Astrocyte of the cerebellum (primary cell): Measurements from ENCODE around the gene SNED1.

ENCODE experiments used
- DNase-seq: peaks from one replicate; pipeline ENCODE4 v3.0.0-alpha.2; 2011; ENCODE audit warnings: low read depth
- H3K4me3 ChIP-seq: 2 replicates; pipeline ENCODE4 v1.5.1; 2011; ENCODE audit warnings: mild to moderate bottlenecking, low read depth, low read length, moderate library complexity
- CTCF ChIP-seq: IDR thresholded peaks from 2 replicates; pipeline ENCODE4 v1.5.1; 2012; ENCODE audit warnings: low read length, low read depth, moderate library complexity, mild to moderate bottlenecking; ENCODE audit errors: missing control alignments
- in situ Hi-C: cut with HindIII; loops from 2 replicates; pipeline ENCODE4 v1.10.0; 2017; ENCODE audit warnings: low sequenced_read_pairs

The SNED1 gene

GRCh38 chr2:241066171-241066892 lies 67.9 kb downstream of the SNED1 start:
- no peak for TF ChIP-seq CTCF
- no peak overlapping the region for H3K4me3 ChIP-seq
- in situ Hi-C loops: no loop called here
- DNase-seq: no peak

GRCh38 chr2:241066893-241067341 lies 68.5 kb downstream of the SNED1 start:
- DNase-seq: no peak
- H3K4me3 ChIP-seq: no peak overlapping the region
- no peak for TF ChIP-seq CTCF
- in situ Hi-C loops: no loop called here

- no peak overlapping the region for H3K4me3 ChIP-seq
- no peak for DNase-seq
- TF ChIP-seq CTCF: no peak
- in situ Hi-C loops: no loop called here
Measured at GRCh38 chr2:241067501-241068135, 69.2 kb downstream of the SNED1 start.

GRCh38 chr2:241068136-241068941 lies 69.9 kb downstream of the SNED1 start:
- DNase-seq: no peak
- TF ChIP-seq CTCF: no peak
- in situ Hi-C loops: no loop called here
- H3K4me3 ChIP-seq: no peak overlapping the region

GRCh38 chr2:241068942-241069810 lies 70.8 kb downstream of the SNED1 start:
- in situ Hi-C loops: no loop called here
- no peak for DNase-seq
- no peak overlapping the region for H3K4me3 ChIP-seq
- no peak for TF ChIP-seq CTCF

GRCh38 chr2:241069821-241070281 lies 71.4 kb downstream of the SNED1 start:
- H3K4me3 ChIP-seq: no peak overlapping the region
- in situ Hi-C loops: no loop called here
- no peak for TF ChIP-seq CTCF
- no peak for DNase-seq
